Naive thymus-derived CD8-positive, alpha-beta T cell (primary cell): ENCODE measurements around the gene GCNA. TPM values are rescaled to one million over a fixed set of nuclear protein-coding genes. Genes with fewer than 3 reads are reported as not detected.

ENCODE experiments used
- ATAC-seq, 2 donors: fragments of 150-1000 bp; cut with Tn5 transposase in 1 of 2; sonication (Bioruptor Pico), chemical (Tn5 transposase) in 1 of 2; 1 replicate in 1 of 2; 2 replicates in 1 of 2; pipeline ENCODE4 v1.10.0; 2021; ENCODE audit warnings: mild to moderate bottlenecking in 2 of 2, moderate library complexity in 2 of 2
- POLR2A ChIA-PET: fragments of 350-600 bp; sonication (Branson Sonifier 250); formaldehyde crosslinking; loops from one replicate; lab custom pipeline; 2021; ENCODE audit warnings: antibody characterized with exemption; lab: Charles Lee
- DNase-seq, 10 donors: peaks; one replicate each; pipeline versions ENCODE4 v3.0.0 to v3.0.0-alpha.2; 2020 to 2022
- H3K27ac Mint-ChIP-seq, 10 donors: one replicate each; pipeline ENCODE4 v1.8.0; 2020 to 2022; ENCODE audit warnings: mild to moderate bottlenecking in 10 of 10, mixed read lengths in 10 of 10, moderate library complexity in 4 of 10, inconsistent platforms in 1 of 10
- H3K27me3 Mint-ChIP-seq, 5 donors: one replicate each; pipeline ENCODE4 v1.8.0; 2021 to 2022; ENCODE audit warnings: mixed read lengths in 5 of 5
- H3K36me3 Mint-ChIP-seq, 3 donors: one replicate each; pipeline ENCODE4 v1.8.0; 2020 to 2022; ENCODE audit warnings: mixed read lengths in 3 of 3, mild to moderate bottlenecking in 2 of 3, inconsistent platforms in 1 of 3
- H3K4me1 Mint-ChIP-seq, 4 donors: one replicate each; pipeline ENCODE4 v1.8.0; 2021 to 2022; ENCODE audit warnings: mixed read lengths in 4 of 4
- H3K4me3 Mint-ChIP-seq, 10 donors: one replicate each; pipeline ENCODE4 v1.8.0; 2020 to 2022; ENCODE audit warnings: mild to moderate bottlenecking in 10 of 10, mixed read lengths in 10 of 10, moderate library complexity in 6 of 10, inconsistent platforms in 1 of 10
- H3K9me3 Mint-ChIP-seq, 9 donors: one replicate each; pipeline ENCODE4 v1.8.0; 2020 to 2022; ENCODE audit warnings: mixed read lengths in 9 of 9, mild to moderate bottlenecking in 3 of 9, inconsistent platforms in 1 of 9, moderate library complexity in 1 of 9
- polyA plus RNA-seq, 3 donors: library from polyadenylated mRNA; unstranded; fragments of 300-500 nt; fragmentation: Illumina TruSeq; gene quantifications; one replicate each; pipeline ENCODE4 v1.2.3, GENCODE V29; 2021
- total RNA-seq, 8 experiments: library from RNA in 2 of 8; stranded (reverse) in 2 of 8; gene quantifications; one replicate each; pipeline ENCODE4 v1.2.3 and lab custom pipeline; 2021 to 2026

The GCNA gene, protein sequence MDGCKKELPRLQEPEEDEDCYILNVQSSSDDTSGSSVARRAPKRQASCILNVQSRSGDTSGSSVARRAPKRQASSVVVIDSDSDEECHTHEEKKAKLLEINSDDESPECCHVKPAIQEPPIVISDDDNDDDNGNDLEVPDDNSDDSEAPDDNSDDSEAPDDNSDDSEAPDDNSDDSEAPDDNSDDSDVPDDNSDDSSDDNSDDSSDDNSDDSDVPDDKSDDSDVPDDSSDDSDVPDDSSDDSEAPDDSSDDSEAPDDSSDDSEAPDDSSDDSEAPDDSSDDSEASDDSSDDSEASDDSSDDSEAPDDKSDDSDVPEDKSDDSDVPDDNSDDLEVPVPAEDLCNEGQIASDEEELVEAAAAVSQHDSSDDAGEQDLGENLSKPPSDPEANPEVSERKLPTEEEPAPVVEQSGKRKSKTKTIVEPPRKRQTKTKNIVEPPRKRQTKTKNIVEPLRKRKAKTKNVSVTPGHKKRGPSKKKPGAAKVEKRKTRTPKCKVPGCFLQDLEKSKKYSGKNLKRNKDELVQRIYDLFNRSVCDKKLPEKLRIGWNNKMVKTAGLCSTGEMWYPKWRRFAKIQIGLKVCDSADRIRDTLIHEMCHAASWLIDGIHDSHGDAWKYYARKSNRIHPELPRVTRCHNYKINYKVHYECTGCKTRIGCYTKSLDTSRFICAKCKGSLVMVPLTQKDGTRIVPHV
- 10 to 100 TPM; 11.6 to 12.1 TPM for total RNA-seq
- 1 to 10 TPM in 1 of 3 donors, under 1 TPM in 2; 0.34 to 1.3 (median 0.77) TPM for polyA plus RNA-seq
- 5.6 to 22.6 (median 14.7) reads per million in 6 experiments for total RNA-seq (lab: John Stamatoyannopoulos, UW)

- ATAC-seq (peak in 1 of 2 donors; percentile 39), DNase-seq (peak in 2 of 10 donors; percentile 5 to 9)
- Mint-ChIP-seq H3K27ac (peak within 1 kb of the TSS in 9 of 10 donors; percentile 19 to 82 (median 62)), H3K36me3 (peaks cover 0 to 63% (median 3%) of the 10 kb centered on the region in 3 donors), H3K4me1 (peaks cover 1 to 12% (median 9%) of the 10 kb centered on the region in 4 donors), H3K4me3 (peak within 1 kb of the TSS in 1 of 10 donors; percentile 24), H3K27me3 (no peaks in the 10 kb centered on the region), H3K9me3 (no peaks in the 10 kb centered on the region)
- POLR2A ChIA-PET, result interaction anchor here (1.2 to 1.3 kb wide), 2 partner anchors 11 to 28 kb away, joined by 4 read pairs; no protein-coding TSS in a partner anchor
Observed at GRCh38 chrX:71578253-71579135, at the start of gene GCNA. Gene GCNA (plus strand): TSS chrX:71578437. CDS start chrX:71580822, 2,385 bp downstream.

- Mint-ChIP-seq H3K4me1 (peaks cover 6 to 36% (median 26%) of the 10 kb centered on the region in 4 donors), H3K9me3 (peaks cover 0 to 5% (median 0%) of the 10 kb centered on the region in 9 donors), H3K27ac (peak overlapping the region; percentile 95 to 99 (median 98)), H3K36me3 (peaks cover 7 to 30% (median 22%) of the 10 kb centered on the region in 3 donors), H3K27me3 (no peaks in the 10 kb centered on the region), H3K4me3 (peak overlapping the region; percentile 94 to 99 (median 97))
- POLR2A ChIA-PET, result interaction anchor here (1.0 to 4.4 kb wide), 15 partner anchors 8 to 421 kb away, joined by 3 to 47 read pairs (median 7); partner anchors contain the start of genes CXCR3, IL2RG and TAF1
- DNase-seq (peak; percentile 26 to 83 (median 64)), ATAC-seq (peak; percentile 55 to 65)
Observed at GRCh38 chrX:71532078-71532752, 46.0 kb upstream of the GCNA start.

- peak; percentile 76 to 98 (median 91) for DNase-seq
- H3K4me1 Mint-ChIP-seq, result peaks cover 6 to 40% (median 28%) of the 10 kb centered on the region in 4 donors
- H3K9me3 Mint-ChIP-seq, result peaks cover 0 to 5% (median 0%) of the 10 kb centered on the region in 9 donors
- peak within 1 kb of the TSS; percentile 95 to 99 (median 98) for H3K27ac Mint-ChIP-seq
- no peaks in the 10 kb centered on the region for H3K27me3 Mint-ChIP-seq
- peak; percentile 78 to 81 for ATAC-seq
- POLR2A ChIA-PET, result interaction anchor here (0.5 to 4.4 kb wide), 22 partner anchors 11 to 430 kb away, joined by 3 to 47 read pairs (median 5); partner anchors contain the start of genes CXCR3, IL2RG, TAF1 and ZMYM3
- H3K4me3 Mint-ChIP-seq, result peak within 1 kb of the TSS; percentile 94 to 99 (median 97)
- H3K36me3 Mint-ChIP-seq, result peaks cover 7 to 30% (median 28%) of the 10 kb centered on the region in 3 donors
Observed at GRCh38 chrX:71532753-71533425, 45.3 kb upstream of the GCNA start, which contains the start of gene OGT. Gene OGT (plus strand): TSS chrX:71533104. CDS start chrX:71533300, 196 bp downstream.

DNA sequence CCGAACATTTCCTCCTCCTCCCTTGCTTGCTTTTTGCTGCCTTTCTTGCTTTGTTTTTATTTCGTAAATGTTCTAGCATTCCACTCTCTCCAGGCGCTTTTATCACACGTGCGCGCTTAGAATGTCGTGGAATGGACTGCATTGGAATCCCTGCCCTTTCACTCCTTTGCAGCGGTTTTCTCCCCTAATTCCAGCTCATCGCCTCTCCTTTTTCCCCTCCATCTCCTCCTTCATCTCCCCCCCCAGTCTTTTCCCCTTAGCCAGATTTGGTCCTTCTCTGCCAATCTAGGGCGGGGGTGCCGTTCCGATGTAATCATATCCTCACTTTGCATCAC is 44.8 kb upstream of the GCNA start:
- POLR2A ChIA-PET, result interaction anchor here (0.5 to 4.4 kb wide), 20 partner anchors 11 to 431 kb away, joined by 3 to 47 read pairs (median 5); partner anchors contain the start of genes CXCR3, IL2RG, TAF1 and ZMYM3
- no peak for ATAC-seq
- no peak for DNase-seq
- H3K4me1 Mint-ChIP-seq, result peaks cover 6 to 46% (median 28%) of the 10 kb centered on the region in 4 donors
- H3K4me3 Mint-ChIP-seq, result peak overlapping the region; percentile 94 to 99 (median 97)
- peak overlapping the region; percentile 95 to 99 (median 98) for H3K27ac Mint-ChIP-seq
- no peaks in the 10 kb centered on the region for H3K27me3 Mint-ChIP-seq
- peaks cover 9 to 34% (median 30%) of the 10 kb centered on the region in 3 donors for H3K36me3 Mint-ChIP-seq
- H3K9me3 Mint-ChIP-seq, result peaks cover 0 to 5% (median 0%) of the 10 kb centered on the region in 9 donors

DNA sequence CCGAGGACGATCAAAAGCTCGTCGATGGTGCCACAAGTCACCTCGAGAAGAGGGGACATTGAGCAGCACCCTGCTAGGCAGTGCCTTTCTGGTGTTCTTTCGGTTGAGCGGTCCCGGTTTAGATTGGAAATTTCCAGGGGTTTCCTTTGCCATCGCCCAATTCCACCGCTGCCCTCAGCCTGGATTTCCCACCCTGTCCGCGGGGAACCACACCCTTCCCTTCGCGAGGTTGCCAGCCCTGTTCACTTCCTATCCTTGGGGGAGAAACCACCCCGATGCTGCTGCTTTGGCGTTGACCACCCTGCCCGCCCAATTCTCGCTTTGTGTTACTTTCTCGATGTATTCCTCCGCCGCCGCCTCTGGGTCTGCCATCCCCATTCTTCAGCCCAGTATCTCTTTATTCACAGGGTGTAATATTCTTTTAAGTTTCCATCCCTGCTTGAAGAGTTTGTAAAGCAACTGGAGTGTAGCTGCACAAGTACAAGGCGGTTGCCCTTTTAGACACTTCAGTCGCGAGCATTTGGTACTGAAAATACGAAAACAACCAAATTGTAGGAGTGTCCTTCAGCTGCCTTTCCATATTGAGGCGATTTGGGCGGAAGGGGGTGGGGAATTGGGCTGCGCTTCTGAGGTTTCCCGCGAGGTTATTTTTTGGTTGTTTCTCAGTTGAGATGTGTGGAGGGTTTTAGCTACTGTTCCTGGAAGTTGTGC is 44.2 kb upstream of the GCNA start:
- DNase-seq (peak in 9 of 10 donors; percentile 31 to 82 (median 60)), ATAC-seq (peak; percentile 33 to 35)
- Mint-ChIP-seq H3K27ac (peak overlapping the region; percentile 95 to 99 (median 98)), H3K4me1 (peaks cover 6 to 51% (median 28%) of the 10 kb centered on the region in 4 donors), H3K36me3 (peaks cover 10 to 37% (median 30%) of the 10 kb centered on the region in 3 donors), H3K9me3 (peaks cover 0 to 5% (median 0%) of the 10 kb centered on the region in 9 donors), H3K27me3 (no peaks in the 10 kb centered on the region), H3K4me3 (peak overlapping the region; percentile 94 to 99 (median 97))
- POLR2A ChIA-PET, result interaction anchor here (0.6 to 4.4 kb wide), 22 partner anchors 10 to 496 kb away, joined by 3 to 47 read pairs (median 4); partner anchors contain the start of genes CXCR3, IL2RG, NONO and TAF1

DNA sequence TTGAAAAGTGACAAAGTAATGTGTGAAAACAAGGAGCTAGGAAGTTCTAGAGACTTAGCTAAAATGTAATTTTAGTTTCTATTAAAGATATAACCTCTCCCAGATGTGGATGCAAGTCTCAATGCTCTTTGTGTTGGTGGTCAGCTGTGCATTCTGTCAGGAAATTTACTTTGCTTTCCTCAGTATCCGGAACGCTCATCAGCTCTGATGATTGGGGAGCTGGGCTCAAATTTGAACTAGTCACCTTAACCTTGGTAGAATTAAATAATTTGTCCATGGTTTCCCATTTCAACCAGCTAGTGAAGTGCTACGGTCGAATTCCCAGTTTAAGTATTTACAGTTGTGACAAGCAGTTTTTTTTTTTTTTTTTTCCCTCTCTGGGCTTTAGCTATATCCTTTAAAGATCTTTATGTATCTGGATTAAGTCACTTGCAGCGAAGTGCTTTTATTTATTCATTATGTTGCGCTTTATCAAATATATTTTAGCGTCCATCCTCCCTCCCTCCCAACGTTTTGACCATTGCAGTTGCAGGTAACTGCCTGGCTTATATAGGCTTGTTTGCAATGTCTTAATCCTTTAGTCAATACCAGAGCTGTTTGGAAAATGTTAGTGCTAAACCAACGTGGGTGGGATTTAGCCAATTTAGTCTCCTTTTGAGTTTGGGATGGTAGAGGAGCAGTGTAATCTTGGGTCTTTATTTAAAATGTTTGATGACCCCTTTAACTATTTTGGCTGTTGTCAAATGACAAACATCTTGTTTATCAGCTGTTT is 43.3 kb upstream of the GCNA start:
- Mint-ChIP-seq H3K27ac (peak overlapping the region; percentile 95 to 99 (median 98)), H3K27me3 (no peaks in the 10 kb centered on the region), H3K36me3 (peaks cover 10 to 45% (median 30%) of the 10 kb centered on the region in 3 donors), H3K4me1 (peaks cover 6 to 55% (median 30%) of the 10 kb centered on the region in 4 donors), H3K9me3 (peaks cover 0 to 5% (median 0%) of the 10 kb centered on the region in 9 donors), H3K4me3 (peak overlapping the region; percentile 94 to 99 (median 97))
- DNase-seq, result no peak
- POLR2A ChIA-PET, result interaction anchor here (0.6 to 4.4 kb wide), 19 partner anchors 9 to 562 kb away, joined by 3 to 47 read pairs (median 4); partner anchors contain the start of genes CXCR3, IL2RG, NONO and TAF1
- no peak for ATAC-seq

GRCh38 chrX:71536285-71536684 is 42.0 kb upstream of the GCNA start:
- Mint-ChIP-seq H3K9me3 (peaks cover 0 to 5% (median 0%) of the 10 kb centered on the region in 9 donors), H3K4me1 (peaks cover 10 to 56% (median 31%) of the 10 kb centered on the region in 4 donors), H3K36me3 (peaks cover 14 to 54% (median 30%) of the 10 kb centered on the region in 3 donors), H3K27me3 (no peaks in the 10 kb centered on the region), H3K27ac (peak overlapping the region; percentile 18 to 95 (median 81)), H3K4me3 (peak overlapping the region; percentile 84 to 99 (median 96))
- DNase-seq (no peak), ATAC-seq (no peak)
- POLR2A ChIA-PET, result interaction anchor here (1.1 to 3.2 kb wide), 5 partner anchors 9 to 54 kb away, joined by 3 to 16 read pairs (median 4); no protein-coding TSS in a partner anchor

DNA sequence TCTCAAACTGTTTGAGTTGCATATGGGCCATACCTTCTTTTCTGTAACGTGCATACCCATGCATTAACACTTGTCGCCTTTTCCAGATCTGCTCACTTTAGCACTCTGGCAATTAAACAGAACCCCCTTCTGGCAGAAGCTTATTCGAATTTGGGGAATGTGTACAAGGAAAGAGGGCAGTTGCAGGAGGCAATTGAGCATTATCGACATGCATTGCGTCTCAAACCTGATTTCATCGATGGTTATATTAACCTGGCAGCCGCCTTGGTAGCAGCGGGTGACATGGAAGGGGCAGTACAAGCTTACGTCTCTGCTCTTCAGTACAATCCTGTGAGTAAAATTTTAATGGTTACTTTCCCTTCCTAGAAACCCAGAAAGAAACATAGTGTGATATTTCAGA is 40.5 kb upstream of the GCNA start:
- H3K27me3 Mint-ChIP-seq, result no peaks in the 10 kb centered on the region
- peaks cover 14 to 68% (median 26%) of the 10 kb centered on the region in 3 donors for H3K36me3 Mint-ChIP-seq
- H3K4me1 Mint-ChIP-seq, result peaks cover 18 to 62% (median 37%) of the 10 kb centered on the region in 4 donors
- ATAC-seq (no peak), DNase-seq (no peak)
- H3K4me3 Mint-ChIP-seq, result peak overlapping the region; percentile 43 to 99 (median 82)
- POLR2A ChIA-PET, result interaction anchor here (0.7 to 2.8 kb wide), 4 partner anchors 11 to 746 kb away, joined by 3 to 14 read pairs (median 8); partner anchors contain the start of gene TAF1
- H3K9me3 Mint-ChIP-seq, result peaks cover 0 to 5% (median 0%) of the 10 kb centered on the region in 9 donors
- peak overlapping the region; percentile 18 to 95 (median 68) for H3K27ac Mint-ChIP-seq

DNA sequence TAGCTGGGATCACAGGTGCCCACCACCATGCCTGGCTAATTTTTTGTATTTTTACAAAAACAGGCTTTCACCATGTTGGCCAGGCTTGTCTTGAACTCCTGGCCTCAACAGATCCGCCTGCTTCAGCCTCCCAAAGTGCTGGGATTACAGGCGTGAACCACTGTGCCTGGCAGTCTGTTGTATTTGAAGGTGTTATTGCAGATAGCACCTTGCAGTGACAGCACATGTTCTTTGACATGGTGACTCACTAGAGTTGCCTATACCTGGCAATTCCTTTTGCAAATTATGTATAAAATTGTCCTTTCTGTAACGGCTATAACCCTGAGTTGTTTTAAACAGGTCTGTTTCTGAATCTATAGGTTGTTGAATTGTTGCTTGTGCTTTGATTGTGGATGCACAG is 37.4 kb upstream of the GCNA start:
- H3K27ac Mint-ChIP-seq, result peak overlapping the region; percentile 1 to 93 (median 76)
- H3K36me3 Mint-ChIP-seq, result peaks cover 5 to 87% (median 12%) of the 10 kb centered on the region in 3 donors
- no peaks in the 10 kb centered on the region for H3K9me3 Mint-ChIP-seq
- peaks cover 21 to 86% (median 58%) of the 10 kb centered on the region in 4 donors for H3K4me1 Mint-ChIP-seq
- no peak for DNase-seq
- ATAC-seq, result peak in 1 of 2 donors; percentile 38
- POLR2A ChIA-PET, result interaction anchor here (0.7 to 1.5 kb wide), 4 partner anchors 9 to 1106 kb away, joined by 3 to 5 read pairs (median 4); partner anchors contain the start of gene TAF1
- no peaks in the 10 kb centered on the region for H3K27me3 Mint-ChIP-seq
- H3K4me3 Mint-ChIP-seq, result peak overlapping the region; percentile 43 to 99 (median 78)
